Thoracic aorta (tissue), 2 donors: ENCODE measurements around the gene ZC3HAV1L. TPM values are rescaled to one million over a fixed set of nuclear protein-coding genes. Genes with fewer than 3 reads are reported as not detected.
"Not testable (repeated sequence)": the region's sequence is repeated elsewhere in the genome, so short reads cannot be mapped to it uniquely, and the experiment has no call there.

ENCODE experiments used
- ATAC-seq: fragments of 150-250 bp; one replicate; pipeline ENCODE4 v1.8.0; 2017; ENCODE audit warnings: low read depth; ENCODE audit not compliant: insufficient number of reproducible peaks, low FRiP score
- DNase-seq: peaks from one replicate; pipeline ENCODE4 v3.0.0-alpha.2; 2020; ENCODE audit warnings: low spot score
- H3K27ac ChIP-seq, 2 donors: fragments of 200-600 bp; sonication (generic); 1 replicate in 1 of 2; 2 replicates in 1 of 2; pipeline ENCODE4 v1.5.1; 2016; ENCODE audit warnings: mild to moderate bottlenecking in 2 of 2, moderate library complexity in 2 of 2
- H3K27me3 ChIP-seq: fragments of 200-600 bp; sonication (generic); replicated peaks from 2 replicates; pipeline ENCODE4 v1.6.0; 2016; ENCODE audit warnings: mild to moderate bottlenecking; ENCODE audit not compliant: insufficient read depth
- H3K36me3 ChIP-seq: fragments of 200-600 bp; sonication (generic); one replicate; pipeline ENCODE4 v1.5.1; 2016
- H3K4me1 ChIP-seq, 2 donors: fragments of 200-600 bp; sonication (generic); 1 replicate in 1 of 2; 2 replicates in 1 of 2; pipeline versions ENCODE4 v1.5.1 to v1.6.0; 2016; ENCODE audit warnings: low read depth in 2 of 2, mild to moderate bottlenecking in 1 of 2; ENCODE audit not compliant: control insufficient read depth in 1 of 2
- H3K4me3 ChIP-seq: fragments of 200-600 bp; sonication (generic); 2 replicates; pipeline ENCODE4 v1.5.1; 2016; ENCODE audit warnings: mild to moderate bottlenecking
- H3K9me3 ChIP-seq: fragments of 200-600 bp; sonication (generic); 2 replicates; pipeline ENCODE4 v1.5.1; 2016
- CTCF ChIP-seq: fragments of 200-600 bp; sonication (generic); IDR thresholded peaks from one replicate; pipeline ENCODE4 v1.5.1; 2019; ENCODE audit warnings: antibody characterized with exemption
- total RNA-seq, 2 donors: library from RNA; depleted of rRNA; stranded (reverse); fragments of >200 nt; gene quantifications; one replicate each; pipeline versions ENCODE4 v1.1.0 to v1.2.3, GENCODE V29; 2016

ZC3HAV1L gene
- total RNA-seq, 2 donors from 2014 or later: 10.4 to 22.7 TPM

- Histone ChIP-seq H3K4me1 (peaks cover 0 to 3% of the 10 kb centered on the region in 2 donors), H3K27ac (no peak overlapping the region), H3K36me3 (peaks cover 37% of the 10 kb centered on the region), H3K27me3 (no peaks in the 10 kb centered on the region), H3K9me3 (no peaks in the 10 kb centered on the region), H3K4me3 (no peak overlapping the region)
- ATAC-seq (no peak), DNase-seq (no peak)
- TF ChIP-seq CTCF: no peak
Measured at GRCh38 chr7:139078911-139079310, 43.1 kb upstream of the ZC3HAV1L start.

- H3K27me3 ChIP-seq: no peaks in the 10 kb centered on the region
- peaks cover 41% of the 10 kb centered on the region for H3K36me3 ChIP-seq
- TF ChIP-seq CTCF: no peak
- ATAC-seq (no peak), DNase-seq (no peak)
- H3K4me3 ChIP-seq: no peak overlapping the region
- H3K4me1 ChIP-seq: peaks cover 0 to 3% of the 10 kb centered on the region in 2 donors
- H3K27ac ChIP-seq: no peak overlapping the region
- no peaks in the 10 kb centered on the region for H3K9me3 ChIP-seq
Measured at GRCh38 chr7:139078399-139078798, 42.6 kb upstream of the ZC3HAV1L start.

- H3K4me3 ChIP-seq, H3K27me3 ChIP-seq, ATAC-seq, H3K4me1 ChIP-seq, H3K9me3 ChIP-seq, DNase-seq, H3K27ac ChIP-seq: not testable (repeated sequence)
- H3K36me3 ChIP-seq: peaks cover 45% of the 10 kb centered on the region
Measured at GRCh38 chr7:139077706-139078105, 41.9 kb upstream of the ZC3HAV1L start.

GRCh38 chr7:139075871-139076686 is 40.2 kb upstream of the ZC3HAV1L start:
- no peak overlapping the region for H3K27ac ChIP-seq

GRCh38 chr7:139075031-139075652 is 39.3 kb upstream of the ZC3HAV1L start:
- peak; percentile 15 for DNase-seq
- peak; percentile 80 for TF ChIP-seq CTCF
- peak overlapping the region; percentile 34 for H3K4me3 ChIP-seq
- peaks cover 38% of the 10 kb centered on the region for H3K36me3 ChIP-seq
- H3K4me1 ChIP-seq: peaks cover 0 to 3% of the 10 kb centered on the region in 2 donors
- no peaks in the 10 kb centered on the region for H3K9me3 ChIP-seq
- ATAC-seq: peak; percentile 86
- no peaks in the 10 kb centered on the region for H3K27me3 ChIP-seq
- H3K27ac ChIP-seq: peak overlapping the region in 1 of 2 donors; percentile 43

More at GRCh38 chr7:139075871-139076686, 40.2 kb upstream of the ZC3HAV1L start:
- no peak for DNase-seq
- no peak for TF ChIP-seq CTCF
- ATAC-seq: no peak
- Histone ChIP-seq H3K4me3 (no peak overlapping the region), H3K36me3 (peaks cover 43% of the 10 kb centered on the region), H3K27me3 (no peaks in the 10 kb centered on the region), H3K4me1 (peaks cover 0 to 3% of the 10 kb centered on the region in 2 donors), H3K9me3 (no peaks in the 10 kb centered on the region)
